GM13977 (cell line): ENCODE data around the gene GTF3C1.
"Not testable (repeated sequence)": the region's sequence is repeated elsewhere in the genome, so short reads cannot be mapped to it uniquely, and the experiment has no call there.

Experiments used
- DNase-seq: peaks from one replicate; pipeline ENCODE4 v3.0.0; 2012; ENCODE audit warnings: low spot score
- in situ Hi-C: fragments of 300-500 bp; cut with MboI; formaldehyde crosslinking; loops from one replicate; pipeline ENCODE4 v1.12.0; 2022; ENCODE audit warnings: low sequenced_read_pairs, low pct_unique_long_range_greater_than_20kb, mixed read lengths, inconsistent platforms; ENCODE audit not compliant: unreplicated experiment
- TF ChIP-seq, protein P1 (sequence below): IDR thresholded peaks from 2 replicates; pipeline ENCODE4 v1.5.1; 2012; ENCODE audit warnings: mild to moderate bottlenecking, control low read depth; ENCODE audit not compliant: insufficient read depth; ENCODE audit errors: extremely low read depth, missing control alignments

GTF3C1 gene

DNA sequence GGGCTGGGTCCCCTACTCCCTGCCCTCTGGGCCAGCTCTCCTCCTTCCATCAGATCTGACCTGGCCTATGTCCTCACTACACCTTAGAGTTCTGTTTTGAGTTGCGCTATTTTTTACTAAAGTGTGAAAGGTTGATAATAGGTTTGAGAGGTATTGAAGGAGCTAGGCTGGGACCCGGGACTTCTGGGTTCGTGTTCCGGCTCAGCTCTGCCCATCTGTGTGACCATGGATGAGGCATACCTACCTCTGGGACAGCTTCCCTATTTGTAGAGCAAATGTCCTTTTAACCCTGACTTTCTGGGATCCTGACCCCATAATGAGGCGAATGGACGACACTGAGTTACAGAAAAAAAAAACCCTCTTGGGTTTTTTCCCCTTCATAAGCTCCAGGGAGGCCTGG is 111.8 kb downstream of the GTF3C1 start:
- DNase-seq = no peak
- in situ Hi-C loops = no loop called here
- TF ChIP-seq, protein P1, sequence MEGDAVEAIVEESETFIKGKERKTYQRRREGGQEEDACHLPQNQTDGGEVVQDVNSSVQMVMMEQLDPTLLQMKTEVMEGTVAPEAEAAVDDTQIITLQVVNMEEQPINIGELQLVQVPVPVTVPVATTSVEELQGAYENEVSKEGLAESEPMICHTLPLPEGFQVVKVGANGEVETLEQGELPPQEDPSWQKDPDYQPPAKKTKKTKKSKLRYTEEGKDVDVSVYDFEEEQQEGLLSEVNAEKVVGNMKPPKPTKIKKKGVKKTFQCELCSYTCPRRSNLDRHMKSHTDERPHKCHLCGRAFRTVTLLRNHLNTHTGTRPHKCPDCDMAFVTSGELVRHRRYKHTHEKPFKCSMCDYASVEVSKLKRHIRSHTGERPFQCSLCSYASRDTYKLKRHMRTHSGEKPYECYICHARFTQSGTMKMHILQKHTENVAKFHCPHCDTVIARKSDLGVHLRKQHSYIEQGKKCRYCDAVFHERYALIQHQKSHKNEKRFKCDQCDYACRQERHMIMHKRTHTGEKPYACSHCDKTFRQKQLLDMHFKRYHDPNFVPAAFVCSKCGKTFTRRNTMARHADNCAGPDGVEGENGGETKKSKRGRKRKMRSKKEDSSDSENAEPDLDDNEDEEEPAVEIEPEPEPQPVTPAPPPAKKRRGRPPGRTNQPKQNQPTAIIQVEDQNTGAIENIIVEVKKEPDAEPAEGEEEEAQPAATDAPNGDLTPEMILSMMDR = no peak

DNA sequence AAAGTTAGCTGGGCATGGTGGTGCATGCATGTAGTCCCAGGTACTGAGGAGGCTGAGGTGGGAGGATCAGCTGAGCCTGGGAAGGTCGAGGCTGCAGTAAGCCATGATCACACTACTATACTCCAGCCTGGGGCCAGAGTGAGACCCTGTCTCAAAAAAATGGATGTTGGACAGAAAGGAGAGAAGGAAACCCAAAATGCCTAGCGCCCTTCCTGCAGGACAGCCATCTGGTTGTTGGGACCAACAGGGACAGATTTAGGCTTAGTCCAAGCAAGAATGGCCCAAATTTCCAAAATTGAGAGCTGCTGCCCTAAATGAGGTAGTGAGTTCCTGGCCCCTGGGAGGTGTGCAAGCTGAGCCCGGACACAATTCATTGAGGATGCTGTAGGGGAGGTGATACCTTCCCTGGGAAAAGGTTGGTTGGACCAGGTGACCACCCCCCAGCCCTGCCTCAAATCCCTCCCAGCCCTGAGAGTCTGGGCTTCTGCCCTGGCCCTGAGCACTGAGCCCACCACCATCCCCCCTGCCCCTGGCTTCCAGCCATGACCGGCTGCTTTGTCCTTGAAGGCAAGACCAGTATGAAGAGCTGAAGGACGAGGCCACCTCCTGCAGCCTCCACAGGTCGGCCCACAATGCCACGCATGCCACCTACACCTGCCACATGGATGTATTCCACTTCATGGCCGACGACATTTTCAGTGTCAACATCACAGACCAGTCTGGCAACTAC is 112.6 kb downstream of the GTF3C1 start:
- no peak for DNase-seq
- TF ChIP-seq, protein P1 = no peak
- in situ Hi-C loops = no loop called here

DNA sequence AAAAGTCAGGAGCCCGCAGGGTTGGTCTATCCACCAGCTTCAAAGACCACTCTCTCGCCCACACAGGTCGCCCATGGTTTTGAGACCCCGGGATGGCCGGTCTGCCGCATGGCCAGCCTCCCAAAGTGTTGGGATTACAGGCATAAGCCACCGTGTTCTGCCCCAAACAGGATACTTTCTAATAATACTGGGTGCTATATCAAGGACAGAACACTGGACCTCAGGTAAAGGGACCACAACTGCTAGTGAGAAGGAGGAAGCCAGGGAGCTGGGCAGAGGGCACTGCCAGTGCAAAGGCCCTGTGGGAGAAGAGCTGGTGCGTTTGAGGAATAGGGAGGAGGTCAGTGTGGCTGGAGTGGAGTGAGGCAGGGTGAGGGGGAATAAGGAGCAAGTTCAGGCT is 113.6 kb downstream of the GTF3C1 start:
- in situ Hi-C loops = no loop called here
- DNase-seq = no peak
- TF ChIP-seq, protein P1 = no peak

DNA sequence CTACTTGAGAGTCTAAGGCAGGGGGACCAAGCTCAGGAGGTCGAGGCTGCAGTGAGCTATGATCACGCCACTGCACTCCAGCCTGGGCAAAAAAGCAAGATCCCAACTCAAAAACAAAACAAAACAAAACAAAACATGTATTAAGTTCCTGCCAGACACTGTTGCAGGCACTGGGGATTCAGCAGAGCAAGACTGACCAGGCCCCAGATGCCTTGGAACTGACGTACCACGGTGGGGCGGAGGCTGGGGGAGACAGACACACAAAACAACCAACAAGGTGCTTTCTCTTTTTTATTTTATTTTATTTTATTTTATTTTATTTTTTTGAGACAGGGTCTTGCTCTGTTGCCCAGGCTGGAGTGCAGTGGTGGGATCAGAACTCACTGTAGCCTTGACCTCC is 114.6 kb downstream of the GTF3C1 start:
- DNase-seq, in situ Hi-C loops: not testable (repeated sequence)

DNA sequence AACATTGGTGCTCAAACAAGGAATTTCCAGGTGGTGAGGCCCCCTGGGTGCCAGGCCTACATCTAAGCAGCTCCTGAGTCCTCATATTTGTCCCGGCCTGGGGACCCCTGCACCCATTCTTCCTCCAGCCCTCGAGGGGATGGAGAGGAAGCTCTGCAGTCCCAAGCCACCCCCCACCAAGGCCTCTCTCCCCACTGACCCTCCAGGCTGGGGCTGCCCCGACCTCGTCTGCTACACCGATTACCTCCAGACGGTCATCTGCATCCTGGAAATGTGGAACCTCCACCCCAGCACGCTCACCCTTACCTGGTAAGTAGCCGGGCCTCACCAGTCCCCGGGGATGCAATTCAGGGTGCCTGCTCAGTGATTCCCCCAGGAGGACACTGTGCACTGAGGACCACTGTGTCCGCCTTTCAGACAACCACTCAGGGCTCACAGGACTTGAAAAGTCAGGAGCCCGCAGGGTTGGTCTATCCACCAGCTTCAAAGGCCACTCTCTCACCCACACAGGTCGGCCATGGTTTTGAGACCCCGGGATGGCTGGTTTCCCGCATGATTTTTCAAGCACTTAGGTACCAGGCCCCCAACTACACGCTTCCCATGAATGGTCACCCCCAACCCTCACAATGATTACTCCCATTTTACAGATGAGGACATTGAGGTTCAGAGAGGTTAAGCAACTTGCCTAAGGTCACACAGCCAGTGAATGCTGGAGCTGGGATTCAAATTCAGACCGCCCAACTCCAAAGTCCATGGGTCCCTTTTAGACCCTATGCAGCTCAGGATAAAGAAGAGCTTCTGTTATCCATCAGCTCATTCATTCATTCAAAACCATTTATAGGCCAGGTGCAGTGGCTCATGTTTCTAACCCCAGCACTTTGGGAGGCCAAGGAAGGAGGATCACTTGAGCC is 115.3 kb downstream of the GTF3C1 start:
- DNase-seq = no peak
- in situ Hi-C loops = no loop called here
- TF ChIP-seq, protein P1 = no peak

DNA sequence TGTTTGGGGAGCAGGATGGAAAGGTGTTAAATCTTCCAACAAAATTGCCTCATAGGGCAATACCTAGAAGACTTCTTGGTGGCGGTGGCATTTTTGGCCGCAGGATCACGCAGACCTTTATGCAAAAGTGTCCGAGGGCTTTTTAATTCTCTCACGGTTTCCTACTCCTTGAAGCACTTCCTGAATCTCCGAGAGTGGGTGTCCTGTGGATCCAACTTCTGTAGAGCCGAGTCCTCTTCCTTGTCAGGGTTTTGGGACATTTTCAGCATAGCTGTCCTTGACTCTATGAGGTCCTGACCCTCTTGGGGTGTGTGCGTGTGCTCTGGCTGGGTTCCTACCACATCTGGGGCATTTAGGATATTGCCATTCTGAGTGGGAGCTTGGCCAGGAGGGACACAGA is 116.1 kb downstream of the GTF3C1 start:
- no peak for DNase-seq
- TF ChIP-seq, protein P1 = no peak
- in situ Hi-C loops = no loop called here

DNA sequence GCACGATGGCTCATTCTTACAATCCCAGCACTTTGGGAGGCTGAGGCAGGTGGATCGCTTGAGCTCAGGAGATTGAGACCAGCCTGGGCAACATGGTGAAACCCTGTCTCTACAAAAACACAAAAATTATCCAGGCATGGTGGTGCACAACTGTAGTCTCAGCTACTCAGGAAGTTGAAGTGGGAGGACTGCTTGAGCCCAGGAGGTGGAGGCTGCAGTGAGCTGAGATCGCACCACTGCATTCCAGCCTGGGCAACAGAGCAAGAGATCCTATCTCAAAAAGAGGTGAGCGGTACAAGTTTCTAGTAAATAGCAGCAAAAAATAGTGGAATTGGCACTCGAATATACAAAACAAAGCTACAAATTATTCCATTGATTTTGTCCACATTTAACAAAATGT is 116.5 kb downstream of the GTF3C1 start:
- DNase-seq, in situ Hi-C loops: not testable (repeated sequence)
